ENCODE data around the gene JMY. TPM values are rescaled to one million over a fixed set of nuclear protein-coding genes. Genes with fewer than 3 reads are reported as not detected.

Gene JMY
- total RNA-seq, 1 donor from 2014 or later = 11.8 TPM

- TF ChIP-seq CTCF (IDR thresholded peaks at IDR 0.05; ENCODE audit: borderline replicate concordance) = no peak
- H3K4me3 ChIP-seq = no peak overlapping the region
- no peaks in the 10 kb centered on the region for H3K9me3 ChIP-seq (replicated peaks)
- DNase-seq = no peak
- H3K36me3 ChIP-seq = no peaks in the 10 kb centered on the region
- H3K27ac ChIP-seq (replicated peaks) = no peak overlapping the region
- no peaks in the 10 kb centered on the region for H3K4me1 ChIP-seq
- H3K27me3 ChIP-seq (ENCODE audit: low read depth) = no peaks in the 10 kb centered on the region
- intact Hi-C loops (cut with micrococcal nuclease) = no loop called here
Measured at GRCh38 chr5:79191457-79191856, 44.5 kb upstream of the JMY start.

GRCh38 chr5:79193643-79194042 lies 42.3 kb upstream of the JMY start:
- intact Hi-C loops (cut with micrococcal nuclease) = no loop called here
- TF ChIP-seq CTCF (IDR thresholded peaks at IDR 0.05; ENCODE audit: borderline replicate concordance) = no peak
- Histone ChIP-seq H3K4me1 (no peaks in the 10 kb centered on the region), H3K27me3 (ENCODE audit: low read depth) (no peaks in the 10 kb centered on the region), H3K9me3 (replicated peaks) (no peaks in the 10 kb centered on the region), H3K27ac (replicated peaks) (no peak overlapping the region), H3K36me3 (no peaks in the 10 kb centered on the region), H3K4me3 (no peak overlapping the region)
- no peak for DNase-seq

- peak; percentile 50 for TF ChIP-seq CTCF (IDR thresholded peaks at IDR 0.05; ENCODE audit: borderline replicate concordance)
- no peaks in the 10 kb centered on the region for H3K4me1 ChIP-seq
- DNase-seq = no peak
- no peak overlapping the region for H3K4me3 ChIP-seq
- H3K36me3 ChIP-seq = no peaks in the 10 kb centered on the region
- intact Hi-C loops (cut with micrococcal nuclease) = no loop called here
- H3K27ac ChIP-seq (replicated peaks) = no peak overlapping the region
- no peaks in the 10 kb centered on the region for H3K27me3 ChIP-seq (ENCODE audit: low read depth)
- no peaks in the 10 kb centered on the region for H3K9me3 ChIP-seq (replicated peaks)
Measured at GRCh38 chr5:79200573-79201183, 35.3 kb upstream of the JMY start.

- Histone ChIP-seq H3K4me3 (no peak overlapping the region), H3K36me3 (no peaks in the 10 kb centered on the region), H3K9me3 (replicated peaks) (no peaks in the 10 kb centered on the region), H3K27me3 (ENCODE audit: low read depth) (no peaks in the 10 kb centered on the region), H3K4me1 (no peaks in the 10 kb centered on the region), H3K27ac (replicated peaks) (no peak overlapping the region)
- DNase-seq = no peak
- intact Hi-C loops (cut with micrococcal nuclease) = no loop called here
- TF ChIP-seq CTCF (IDR thresholded peaks at IDR 0.05; ENCODE audit: borderline replicate concordance) = no peak
Measured at GRCh38 chr5:79201206-79201605, 34.7 kb upstream of the JMY start.

- no peaks in the 10 kb centered on the region for H3K27me3 ChIP-seq (ENCODE audit: low read depth)
- no peaks in the 10 kb centered on the region for H3K4me1 ChIP-seq
- no peaks in the 10 kb centered on the region for H3K9me3 ChIP-seq (replicated peaks)
- TF ChIP-seq CTCF (IDR thresholded peaks at IDR 0.05; ENCODE audit: borderline replicate concordance) = no peak
- no peaks in the 10 kb centered on the region for H3K36me3 ChIP-seq
- intact Hi-C loops (cut with micrococcal nuclease) = no loop called here
- no peak for DNase-seq
- no peak overlapping the region for H3K27ac ChIP-seq (replicated peaks)
- no peak overlapping the region for H3K4me3 ChIP-seq
Measured at GRCh38 chr5:79202076-79202475, 33.9 kb upstream of the JMY start.

Data from left ventricle myocardium inferior (tissue), 1 donor.